HEK293 (cell line): ENCODE data around the gene TRAF3.

Source experiments
- CTCF ChIP-seq: fragments of 450-650 bp; formaldehyde crosslinking; IDR thresholded peaks from 2 replicates; pipeline ENCODE4 v1.5.1; 2016; ENCODE audit warnings: missing biosample characterization, missing genetic modification characterization
- KLF8 ChIP-seq: fragments of 450-650 bp; formaldehyde crosslinking; IDR thresholded peaks from 2 replicates; pipeline ENCODE4 v1.5.1; 2016; ENCODE audit warnings: missing biosample characterization, missing genetic modification characterization
- RBAK ChIP-seq: fragments of 450-650 bp; formaldehyde crosslinking; IDR thresholded peaks from 2 replicates; pipeline ENCODE4 v1.5.1; 2016; ENCODE audit warnings: missing biosample characterization, missing genetic modification characterization
- TCF7L2 ChIP-seq: IDR thresholded peaks from 2 replicates; pipeline ENCODE4 v1.6.1; 2011; ENCODE audit warnings: low read depth, mild to moderate bottlenecking, inconsistent platforms, low read length, moderate library complexity, borderline replicate concordance
- ZBTB1 ChIP-seq: fragments of 450-650 bp; formaldehyde crosslinking; IDR thresholded peaks from 2 replicates; pipeline ENCODE4 v1.5.1; 2016; ENCODE audit warnings: missing biosample characterization, missing genetic modification characterization
- ZNF138 ChIP-seq: fragments of 450-650 bp; formaldehyde crosslinking; IDR thresholded peaks from 2 replicates; pipeline ENCODE4 v1.5.1; 2016; ENCODE audit warnings: missing biosample characterization, missing genetic modification characterization, borderline replicate concordance
- ZNF274 ChIP-seq, 2 experiments: fragments of 200-500 bp in 1 of 2; fragments of 450-650 bp in 1 of 2; sonication (Bioruptor generic) in 1 of 2; formaldehyde crosslinking in 1 of 2; IDR thresholded peaks; 2 replicates each; pipeline versions ENCODE4 v1.5.1 to v1.6.1; 2014 to 2016; ENCODE audit warnings: borderline replicate concordance in 1 of 2, inconsistent platforms in 1 of 2, low read length in 1 of 2, missing biosample characterization in 1 of 2, missing genetic modification characterization in 1 of 2
- ZNF501 ChIP-seq: fragments of 450-650 bp; formaldehyde crosslinking; IDR thresholded peaks from 2 replicates; pipeline ENCODE4 v1.5.1; 2016; ENCODE audit warnings: missing biosample characterization, missing genetic modification characterization
- ZNF585B ChIP-seq: fragments of 450-650 bp; formaldehyde crosslinking; IDR thresholded peaks from 2 replicates; pipeline ENCODE4 v1.5.1; 2016; ENCODE audit warnings: missing biosample characterization, missing genetic modification characterization
- ZNF645 ChIP-seq: fragments of 450-650 bp; formaldehyde crosslinking; IDR thresholded peaks from 2 replicates; pipeline ENCODE4; 2016; ENCODE audit warnings: missing biosample characterization, missing genetic modification characterization
- TF ChIP-seq, protein P1 (sequence below): fragments of 450-650 bp; formaldehyde crosslinking; IDR thresholded peaks from 2 replicates; pipeline ENCODE4 v1.5.1; 2016; ENCODE audit warnings: missing biosample characterization, missing genetic modification characterization
- TF ChIP-seq, protein P2 (sequence below): fragments of 450-650 bp; formaldehyde crosslinking; IDR thresholded peaks from 2 replicates; pipeline ENCODE4 v1.5.1; 2016; ENCODE audit warnings: missing biosample characterization, missing genetic modification characterization, low read depth
- TF ChIP-seq, protein P3 (sequence below): fragments of 450-650 bp; formaldehyde crosslinking; conservative IDR thresholded peaks from 2 replicates; pipeline ENCODE4 v1.5.1; 2016; ENCODE audit warnings: low read depth, missing biosample characterization, missing genetic modification characterization

DNA sequence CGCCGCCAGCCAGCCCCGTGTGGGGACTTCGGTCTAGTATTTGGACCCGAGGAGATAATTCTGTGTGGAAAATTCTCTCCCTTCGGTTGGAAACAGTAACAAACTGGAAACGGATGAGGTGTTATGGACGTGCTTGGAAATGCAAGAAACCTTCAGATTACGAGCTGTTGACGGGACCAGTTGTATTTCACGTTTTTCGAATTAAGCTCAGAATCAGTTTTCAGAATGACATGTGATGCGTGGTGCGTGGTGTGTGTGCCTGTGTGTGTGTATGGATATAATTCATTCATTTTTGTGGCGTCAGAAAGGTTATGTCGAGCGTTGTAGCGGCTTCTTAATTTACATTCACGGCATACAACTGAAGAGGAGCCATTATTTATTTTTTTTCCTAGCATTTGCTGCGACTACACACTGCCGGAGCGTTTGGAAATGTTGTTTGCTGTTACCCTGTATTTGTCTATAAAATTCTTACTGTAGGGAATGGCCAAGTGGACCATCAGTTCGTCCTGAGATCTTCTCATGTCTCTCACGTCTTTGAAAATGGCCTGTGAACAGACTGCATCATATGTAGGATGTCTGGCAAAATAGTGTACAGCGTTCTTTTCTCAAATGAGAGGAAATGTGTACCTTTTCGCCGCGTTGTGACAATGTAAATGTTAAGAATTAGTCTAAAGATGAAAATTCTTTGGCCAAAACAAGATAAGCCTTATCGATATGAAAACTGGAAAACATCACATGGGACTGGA lies 1.3 kb downstream of the TRAF3 start:
- no peak for TF ChIP-seq CTCF (tag by site-specific recombination)
- no peak for TF ChIP-seq ZBTB1
- TF ChIP-seq RBAK (tag by site-specific recombination) = no peak
- TF ChIP-seq, protein P1, sequence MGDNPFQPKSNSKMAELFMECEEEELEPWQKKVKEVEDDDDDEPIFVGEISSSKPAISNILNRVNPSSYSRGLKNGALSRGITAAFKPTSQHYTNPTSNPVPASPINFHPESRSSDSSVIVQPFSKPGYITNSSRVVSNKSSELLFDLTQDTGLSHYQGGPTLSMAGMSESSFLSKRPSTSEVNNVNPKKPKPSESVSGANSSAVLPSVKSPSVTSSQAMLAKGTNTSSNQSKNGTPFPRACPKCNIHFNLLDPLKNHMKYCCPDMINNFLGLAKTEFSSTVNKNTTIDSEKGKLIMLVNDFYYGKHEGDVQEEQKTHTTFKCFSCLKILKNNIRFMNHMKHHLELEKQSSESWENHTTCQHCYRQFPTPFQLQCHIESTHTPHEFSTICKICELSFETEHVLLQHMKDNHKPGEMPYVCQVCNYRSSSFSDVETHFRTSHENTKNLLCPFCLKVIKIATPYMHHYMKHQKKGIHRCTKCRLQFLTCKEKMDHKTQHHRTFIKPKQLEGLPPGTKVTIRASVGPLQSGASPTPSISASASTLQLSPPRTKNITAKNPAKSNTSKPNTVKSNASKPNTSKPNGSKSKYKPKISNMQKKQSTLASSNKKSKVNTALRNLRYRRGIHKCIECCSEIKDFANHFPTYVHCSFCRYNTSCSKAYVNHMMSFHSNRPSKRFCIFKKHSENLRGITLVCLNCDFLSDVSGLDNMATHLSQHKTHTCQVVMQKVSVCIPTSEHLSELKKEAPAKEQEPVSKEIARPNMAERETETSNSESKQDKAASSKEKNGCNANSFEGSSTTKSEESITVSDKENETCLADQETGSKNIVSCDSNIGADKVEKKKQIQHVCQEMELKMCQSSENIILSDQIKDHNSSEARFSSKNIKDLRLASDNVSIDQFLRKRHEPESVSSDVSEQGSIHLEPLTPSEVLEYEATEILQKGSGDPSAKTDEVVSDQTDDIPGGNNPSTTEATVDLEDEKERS = no peak
- TF ChIP-seq, protein P2, sequence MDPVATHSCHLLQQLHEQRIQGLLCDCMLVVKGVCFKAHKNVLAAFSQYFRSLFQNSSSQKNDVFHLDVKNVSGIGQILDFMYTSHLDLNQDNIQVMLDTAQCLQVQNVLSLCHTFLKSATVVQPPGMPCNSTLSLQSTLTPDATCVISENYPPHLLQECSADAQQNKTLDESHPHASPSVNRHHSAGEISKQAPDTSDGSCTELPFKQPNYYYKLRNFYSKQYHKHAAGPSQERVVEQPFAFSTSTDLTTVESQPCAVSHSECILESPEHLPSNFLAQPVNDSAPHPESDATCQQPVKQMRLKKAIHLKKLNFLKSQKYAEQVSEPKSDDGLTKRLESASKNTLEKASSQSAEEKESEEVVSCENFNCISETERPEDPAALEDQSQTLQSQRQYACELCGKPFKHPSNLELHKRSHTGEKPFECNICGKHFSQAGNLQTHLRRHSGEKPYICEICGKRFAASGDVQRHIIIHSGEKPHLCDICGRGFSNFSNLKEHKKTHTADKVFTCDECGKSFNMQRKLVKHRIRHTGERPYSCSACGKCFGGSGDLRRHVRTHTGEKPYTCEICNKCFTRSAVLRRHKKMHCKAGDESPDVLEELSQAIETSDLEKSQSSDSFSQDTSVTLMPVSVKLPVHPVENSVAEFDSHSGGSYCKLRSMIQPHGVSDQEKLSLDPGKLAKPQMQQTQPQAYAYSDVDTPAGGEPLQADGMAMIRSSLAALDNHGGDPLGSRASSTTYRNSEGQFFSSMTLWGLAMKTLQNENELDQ (tag by site-specific recombination) = no peak
- TF ChIP-seq, protein P3, sequence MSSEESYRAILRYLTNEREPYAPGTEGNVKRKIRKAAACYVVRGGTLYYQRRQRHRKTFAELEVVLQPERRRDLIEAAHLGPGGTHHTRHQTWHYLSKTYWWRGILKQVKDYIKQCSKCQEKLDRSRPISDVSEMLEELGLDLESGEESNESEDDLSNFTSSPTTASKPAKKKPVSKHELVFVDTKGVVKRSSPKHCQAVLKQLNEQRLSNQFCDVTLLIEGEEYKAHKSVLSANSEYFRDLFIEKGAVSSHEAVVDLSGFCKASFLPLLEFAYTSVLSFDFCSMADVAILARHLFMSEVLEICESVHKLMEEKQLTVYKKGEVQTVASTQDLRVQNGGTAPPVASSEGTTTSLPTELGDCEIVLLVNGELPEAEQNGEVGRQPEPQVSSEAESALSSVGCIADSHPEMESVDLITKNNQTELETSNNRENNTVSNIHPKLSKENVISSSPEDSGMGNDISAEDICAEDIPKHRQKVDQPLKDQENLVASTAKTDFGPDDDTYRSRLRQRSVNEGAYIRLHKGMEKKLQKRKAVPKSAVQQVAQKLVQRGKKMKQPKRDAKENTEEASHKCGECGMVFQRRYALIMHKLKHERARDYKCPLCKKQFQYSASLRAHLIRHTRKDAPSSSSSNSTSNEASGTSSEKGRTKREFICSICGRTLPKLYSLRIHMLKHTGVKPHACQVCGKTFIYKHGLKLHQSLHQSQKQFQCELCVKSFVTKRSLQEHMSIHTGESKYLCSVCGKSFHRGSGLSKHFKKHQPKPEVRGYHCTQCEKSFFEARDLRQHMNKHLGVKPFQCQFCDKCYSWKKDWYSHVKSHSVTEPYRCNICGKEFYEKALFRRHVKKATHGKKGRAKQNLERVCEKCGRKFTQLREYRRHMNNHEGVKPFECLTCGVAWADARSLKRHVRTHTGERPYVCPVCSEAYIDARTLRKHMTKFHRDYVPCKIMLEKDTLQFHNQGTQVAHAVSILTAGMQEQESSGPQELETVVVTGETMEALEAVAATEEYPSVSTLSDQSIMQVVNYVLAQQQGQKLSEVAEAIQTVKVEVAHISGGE (tag by site-specific recombination) = no peak
- no peak for TF ChIP-seq ZNF585B (tag by site-specific recombination)
- no peak for TF ChIP-seq TCF7L2
- TF ChIP-seq KLF8 (tag by site-specific recombination) = no peak
- no peak for TF ChIP-seq ZNF501 (tag by site-specific recombination)
- TF ChIP-seq ZNF274 (IDR thresholded peaks at IDR 0.05; ENCODE audit: low read length) = no peak
- TF ChIP-seq ZNF274 (tag by site-specific recombination; IDR thresholded peaks at IDR 0.05; ENCODE audit: borderline replicate concordance) = no peak
- TF ChIP-seq ZNF645 (tag by site-specific recombination) = no peak
- no peak for TF ChIP-seq ZNF138 (tag by site-specific recombination)
